Measurements from ENCODE around the gene CENPQ.

CENPQ gene

DNA sequence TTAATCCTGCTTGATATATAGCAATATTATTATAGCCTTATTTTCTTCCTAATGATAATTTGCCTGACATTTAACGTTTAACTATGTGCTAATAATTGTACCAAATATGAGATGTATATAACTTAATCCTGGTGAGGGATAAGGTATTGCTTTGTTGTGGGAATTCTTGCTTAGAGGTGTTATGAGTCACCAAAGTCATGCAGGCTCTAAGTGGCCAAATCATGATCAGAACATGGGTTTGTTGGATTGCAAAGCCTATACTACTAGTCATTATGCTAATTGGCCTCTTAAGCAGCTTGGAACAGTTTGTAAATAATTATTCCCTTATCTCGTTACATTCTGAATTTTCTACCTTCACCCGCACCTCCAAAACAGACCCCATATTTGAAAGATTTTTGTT is 65.4 kb downstream of the CENPQ start:
- TF ChIP-seq MAX (IDR thresholded peaks at IDR 0.05; ENCODE audit: low read depth, low read length) (no peak), POLR2A (IDR thresholded peaks at IDR 0.05; ENCODE audit: extremely low read depth, insufficient read length) (no peak), MYC (IDR thresholded peaks at IDR 0.05; ENCODE audit: low read depth, low read length) (no peak)
- TF ChIP-seq, protein P1, sequence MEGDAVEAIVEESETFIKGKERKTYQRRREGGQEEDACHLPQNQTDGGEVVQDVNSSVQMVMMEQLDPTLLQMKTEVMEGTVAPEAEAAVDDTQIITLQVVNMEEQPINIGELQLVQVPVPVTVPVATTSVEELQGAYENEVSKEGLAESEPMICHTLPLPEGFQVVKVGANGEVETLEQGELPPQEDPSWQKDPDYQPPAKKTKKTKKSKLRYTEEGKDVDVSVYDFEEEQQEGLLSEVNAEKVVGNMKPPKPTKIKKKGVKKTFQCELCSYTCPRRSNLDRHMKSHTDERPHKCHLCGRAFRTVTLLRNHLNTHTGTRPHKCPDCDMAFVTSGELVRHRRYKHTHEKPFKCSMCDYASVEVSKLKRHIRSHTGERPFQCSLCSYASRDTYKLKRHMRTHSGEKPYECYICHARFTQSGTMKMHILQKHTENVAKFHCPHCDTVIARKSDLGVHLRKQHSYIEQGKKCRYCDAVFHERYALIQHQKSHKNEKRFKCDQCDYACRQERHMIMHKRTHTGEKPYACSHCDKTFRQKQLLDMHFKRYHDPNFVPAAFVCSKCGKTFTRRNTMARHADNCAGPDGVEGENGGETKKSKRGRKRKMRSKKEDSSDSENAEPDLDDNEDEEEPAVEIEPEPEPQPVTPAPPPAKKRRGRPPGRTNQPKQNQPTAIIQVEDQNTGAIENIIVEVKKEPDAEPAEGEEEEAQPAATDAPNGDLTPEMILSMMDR (IDR thresholded peaks at IDR 0.05; ENCODE audit: low read depth, low read length) = no peak
- no peak overlapping the region for H3K4me3 ChIP-seq (ENCODE audit: low read depth, low read length)
- DNase-seq (ENCODE audit: low read depth) = no peak

DNA sequence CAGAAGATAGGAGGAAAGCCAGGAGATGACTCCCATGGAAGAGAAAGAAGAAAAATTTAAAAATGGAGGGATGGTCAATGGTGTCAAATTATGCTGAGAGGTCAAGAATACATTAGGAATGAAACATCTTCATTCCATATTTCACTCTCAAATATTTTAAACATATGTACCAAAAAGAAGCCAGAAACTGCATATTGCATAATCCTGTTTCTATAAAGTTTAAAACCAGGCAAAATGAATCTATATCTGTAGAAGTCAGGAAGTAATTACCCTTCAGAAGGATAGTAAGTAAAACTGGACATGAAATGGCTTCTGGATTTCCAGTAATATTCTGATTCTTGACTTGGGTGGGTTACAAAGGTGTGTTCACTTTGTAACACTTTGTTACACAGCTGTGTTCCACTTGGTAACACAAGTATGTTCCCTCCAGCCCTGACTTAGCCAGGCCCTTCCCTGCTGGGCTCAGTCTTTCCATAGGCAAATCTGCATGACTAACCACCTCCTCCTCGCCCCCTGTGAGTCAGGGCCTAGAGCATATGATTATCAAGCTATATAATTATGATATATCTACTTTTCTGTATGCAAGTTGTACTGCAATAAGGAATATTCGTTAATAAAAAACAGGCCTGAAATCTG is 67.1 kb downstream of the CENPQ start:
- H3K4me3 ChIP-seq (ENCODE audit: low read depth, low read length) = no peak overlapping the region
- DNase-seq (ENCODE audit: low read depth) = no peak
- TF ChIP-seq POLR2A (IDR thresholded peaks at IDR 0.05; ENCODE audit: extremely low read depth, insufficient read length) (no peak), MYC (IDR thresholded peaks at IDR 0.05; ENCODE audit: low read depth, low read length) (no peak), MAX (IDR thresholded peaks at IDR 0.05; ENCODE audit: low read depth, low read length) (no peak)
- TF ChIP-seq, protein P1 (IDR thresholded peaks at IDR 0.05; ENCODE audit: low read depth, low read length) = no peak

GRCh38 chr6:49531774-49532569 is 68.8 kb downstream of the CENPQ start:
- TF ChIP-seq POLR2A (IDR thresholded peaks at IDR 0.05; ENCODE audit: extremely low read depth, insufficient read length) = no peak
- TF ChIP-seq, protein P1 (IDR thresholded peaks at IDR 0.05; ENCODE audit: low read depth, low read length) = peak; percentile 59
- H3K4me3 ChIP-seq (ENCODE audit: low read depth, low read length) = no peak overlapping the region
- peak; percentile 64 for DNase-seq (ENCODE audit: low read depth)

GRCh38 chr6:49535795-49536194 is 72.6 kb downstream of the CENPQ start:
- no peak for TF ChIP-seq POLR2A (IDR thresholded peaks at IDR 0.05; ENCODE audit: extremely low read depth, insufficient read length)
- TF ChIP-seq MYC (IDR thresholded peaks at IDR 0.05; ENCODE audit: low read depth, low read length) = no peak
- no peak for TF ChIP-seq MAX (IDR thresholded peaks at IDR 0.05; ENCODE audit: low read depth, low read length)
- H3K4me3 ChIP-seq (ENCODE audit: low read depth, low read length) = no peak overlapping the region
- DNase-seq (ENCODE audit: low read depth) = no peak

- no peak overlapping the region for H3K4me3 ChIP-seq (ENCODE audit: low read depth, low read length)
- TF ChIP-seq POLR2A (IDR thresholded peaks at IDR 0.05; ENCODE audit: extremely low read depth, insufficient read length) = no peak
- no peak for TF ChIP-seq MAX (IDR thresholded peaks at IDR 0.05; ENCODE audit: low read depth, low read length)
- TF ChIP-seq, protein P1 (IDR thresholded peaks at IDR 0.05; ENCODE audit: low read depth, low read length) = no peak
- TF ChIP-seq MYC (IDR thresholded peaks at IDR 0.05; ENCODE audit: low read depth, low read length) = no peak
- DNase-seq (ENCODE audit: low read depth) = no peak
These were observed 75.9 kb downstream of the CENPQ start for GRCh38 chr6:49539102-49539501.

DNA sequence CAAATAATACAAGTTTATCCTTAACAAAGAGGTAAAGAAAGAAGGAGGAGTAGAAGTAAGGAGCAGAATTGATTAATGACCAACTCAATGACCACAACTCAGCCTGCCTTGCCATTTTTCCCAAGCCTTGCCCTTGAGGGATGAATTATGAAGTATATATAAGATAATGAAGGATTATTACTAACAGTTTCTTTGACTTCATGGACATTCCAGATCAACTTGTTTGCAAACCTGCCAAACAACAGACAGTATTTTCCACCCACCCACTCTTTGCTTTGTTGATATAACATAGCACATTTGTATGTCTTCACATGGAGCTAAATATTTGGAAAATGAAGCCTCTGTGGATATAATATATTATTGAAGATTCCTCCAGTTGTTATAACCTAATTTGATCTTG is 77.4 kb downstream of the CENPQ start:
- no peak for DNase-seq (ENCODE audit: low read depth)
- no peak overlapping the region for H3K4me3 ChIP-seq (ENCODE audit: low read depth, low read length)
- TF ChIP-seq MAX (IDR thresholded peaks at IDR 0.05; ENCODE audit: low read depth, low read length) (no peak), MYC (IDR thresholded peaks at IDR 0.05; ENCODE audit: low read depth, low read length) (no peak), POLR2A (IDR thresholded peaks at IDR 0.05; ENCODE audit: extremely low read depth, insufficient read length) (no peak)
- TF ChIP-seq, protein P1 (IDR thresholded peaks at IDR 0.05; ENCODE audit: low read depth, low read length) = no peak

All from NB4 (cell line).